ENCODE data around the gene TSNAXIP1.
"Not testable (repeated sequence)": the region's sequence is repeated elsewhere in the genome, so short reads cannot be mapped to it uniquely, and the experiment has no call there.

Gene TSNAXIP1

GRCh38 chr16:67786491-67786890, 20.2 kb upstream of the TSNAXIP1 start:
- no peak for DNase-seq

- no peak for DNase-seq
These were observed 16.6 kb upstream of the TSNAXIP1 start for GRCh38 chr16:67790071-67790470.

DNA sequence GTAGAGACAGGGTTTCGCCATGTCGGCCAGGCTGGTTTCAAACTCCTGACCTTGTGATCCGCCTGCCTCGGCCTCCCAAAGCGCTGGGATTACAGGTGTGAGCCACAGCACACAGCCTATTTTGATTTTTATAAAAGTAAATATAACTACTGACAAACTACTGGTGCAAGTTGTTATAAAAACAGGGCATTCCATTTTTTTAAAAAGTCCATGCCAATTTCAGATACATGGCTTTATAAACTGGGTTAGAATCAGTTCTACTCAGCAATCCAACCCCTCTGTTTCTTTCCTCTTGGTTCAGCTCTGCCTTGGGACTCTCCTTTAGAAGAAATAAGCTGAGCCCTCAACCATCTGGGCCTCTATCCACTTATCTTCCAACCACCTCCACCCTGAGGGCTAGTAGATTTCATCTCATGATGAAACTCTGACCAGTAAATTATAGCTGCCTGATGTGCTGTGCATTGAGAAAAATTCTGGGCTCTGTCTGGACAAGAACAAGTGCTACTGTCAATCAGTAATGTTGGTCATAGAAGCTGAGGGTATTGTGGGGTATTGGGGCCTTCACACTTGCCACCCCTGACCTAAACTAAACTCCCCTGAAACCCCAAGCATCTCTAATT, 10.5 kb upstream of the TSNAXIP1 start:
- no peak for DNase-seq

DNA sequence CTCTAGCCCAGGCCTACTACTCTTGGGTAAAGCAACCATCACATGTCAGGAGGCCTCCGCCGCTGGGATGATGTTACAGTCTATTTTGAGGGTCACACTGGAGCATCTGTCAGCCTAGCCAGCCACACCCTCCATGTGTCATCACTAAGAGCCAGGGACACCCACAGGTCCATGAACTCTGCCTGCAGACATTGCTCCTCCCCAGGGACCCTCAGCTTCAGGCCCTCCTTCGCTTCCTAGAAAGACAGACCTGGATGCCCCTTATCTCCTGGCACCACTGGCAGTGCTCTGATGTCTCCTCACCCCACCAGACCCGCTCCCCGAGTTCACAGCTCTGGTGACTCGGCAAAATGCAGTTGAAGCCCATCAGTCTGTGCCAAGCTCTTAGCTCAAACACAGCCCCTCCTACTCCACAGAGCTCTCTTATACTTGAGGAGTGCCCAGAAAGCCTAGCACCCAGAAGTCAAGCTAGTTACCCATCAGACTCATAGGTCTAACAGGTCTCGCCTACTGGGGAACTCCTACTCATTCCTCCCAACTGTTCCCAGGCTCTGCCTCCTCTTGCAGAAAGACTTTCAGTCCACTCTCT, 6.3 kb upstream of the TSNAXIP1 start:
- DNase-seq, result no peak

DNA sequence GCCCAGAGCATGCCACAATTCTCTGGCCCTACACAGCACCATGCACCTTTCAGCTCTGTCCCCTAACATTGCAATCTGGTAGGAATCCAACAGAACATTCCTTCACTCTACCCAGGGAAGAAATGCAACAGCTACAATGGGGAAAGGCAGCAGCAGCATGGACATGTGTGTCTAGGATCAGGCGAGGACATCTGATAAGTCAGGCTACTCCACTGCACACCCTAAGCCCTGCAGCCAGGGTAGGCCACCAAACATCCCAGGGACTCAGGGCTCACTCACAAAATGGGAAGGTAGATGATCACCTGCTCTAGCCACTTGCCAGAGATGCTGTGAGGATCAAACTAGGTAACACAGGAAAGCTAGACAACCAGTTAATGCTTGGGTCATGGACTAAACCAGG, 5.4 kb upstream of the TSNAXIP1 start:
- DNase-seq, result no peak

- DNase-seq, result no peak
These were observed 4.8 kb upstream of the TSNAXIP1 start for GRCh38 chr16:67801883-67802282.

DNA sequence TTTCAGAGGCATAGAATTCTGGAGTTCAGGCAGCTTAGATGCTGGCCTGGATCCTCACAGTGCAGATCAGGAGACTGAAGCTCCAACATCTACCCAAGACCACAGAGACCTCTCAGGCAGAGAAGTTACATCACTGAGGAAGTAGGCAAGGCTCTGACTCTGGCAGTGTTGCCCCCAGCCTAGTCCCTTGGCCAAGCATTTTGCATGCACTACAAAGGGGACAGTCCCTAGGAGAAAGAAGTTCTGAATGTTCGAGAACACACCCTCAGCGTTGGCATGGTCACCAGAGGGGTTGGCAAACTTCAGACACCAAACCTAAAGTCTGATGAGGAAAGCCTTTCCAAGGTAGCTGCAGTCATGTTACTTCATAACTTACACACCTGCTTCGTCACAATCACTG, 2.8 kb upstream of the TSNAXIP1 start:
- DNase-seq, result no peak

DNA sequence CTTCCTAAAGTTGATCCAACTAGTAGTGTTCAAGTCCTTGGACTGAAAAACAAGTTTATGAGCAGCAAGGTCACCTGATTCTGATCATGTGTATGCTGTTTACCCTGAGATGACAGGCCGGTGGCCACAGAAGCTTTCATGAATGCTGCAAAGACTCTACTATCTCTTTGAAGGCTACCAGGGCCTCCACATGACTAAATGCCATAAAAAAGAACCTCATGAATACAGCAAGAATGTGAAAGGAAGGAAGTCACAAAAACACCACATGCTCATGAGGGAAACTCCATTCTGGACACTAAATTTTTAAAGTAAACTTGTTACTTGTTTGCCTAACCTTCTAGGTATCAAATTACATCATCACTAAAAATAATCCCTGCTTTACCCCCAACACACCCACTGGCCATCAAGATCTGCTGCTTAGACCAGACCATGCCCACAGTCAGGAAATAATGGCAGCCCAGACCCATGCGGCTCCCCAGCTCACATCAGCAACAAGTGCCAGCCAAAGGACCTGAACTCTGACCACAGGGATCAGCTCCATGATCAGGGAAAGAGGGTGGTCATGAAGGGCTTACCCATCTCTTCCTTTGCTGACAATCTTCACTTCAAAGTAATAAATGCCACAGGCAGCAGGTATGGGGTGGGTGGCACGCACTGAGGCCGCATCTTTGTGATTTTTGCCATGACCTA, 1.7 kb upstream of the TSNAXIP1 start:
- no peak for DNase-seq

- DNase-seq, result no peak
These were observed 816 bp upstream of the TSNAXIP1 start for GRCh38 chr16:67805718-67806427.

GRCh38 chr16:67807148-67807682, 526 bp downstream of the TSNAXIP1 start:
- no peak for DNase-seq

DNA sequence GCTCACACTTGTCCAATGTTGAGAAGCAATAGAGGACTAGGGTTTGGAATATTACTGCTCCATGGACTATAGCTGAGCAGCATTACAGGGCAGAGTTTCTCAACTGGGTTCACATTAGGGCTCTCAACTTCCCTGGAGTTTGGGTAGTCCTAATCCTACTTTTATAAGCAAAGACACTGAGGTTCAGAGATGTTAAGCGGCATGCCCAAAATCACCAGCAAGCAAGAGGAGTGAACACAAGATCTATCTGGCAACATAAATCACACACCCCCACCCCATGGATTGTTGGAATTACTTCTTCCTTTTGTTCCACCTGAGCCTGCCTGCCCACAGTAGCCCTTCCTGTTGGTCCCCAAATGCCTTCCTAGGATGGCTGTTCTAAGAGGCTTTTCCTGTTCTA, 5.2 kb downstream of the TSNAXIP1 start:
- DNase-seq, result no peak

DNA sequence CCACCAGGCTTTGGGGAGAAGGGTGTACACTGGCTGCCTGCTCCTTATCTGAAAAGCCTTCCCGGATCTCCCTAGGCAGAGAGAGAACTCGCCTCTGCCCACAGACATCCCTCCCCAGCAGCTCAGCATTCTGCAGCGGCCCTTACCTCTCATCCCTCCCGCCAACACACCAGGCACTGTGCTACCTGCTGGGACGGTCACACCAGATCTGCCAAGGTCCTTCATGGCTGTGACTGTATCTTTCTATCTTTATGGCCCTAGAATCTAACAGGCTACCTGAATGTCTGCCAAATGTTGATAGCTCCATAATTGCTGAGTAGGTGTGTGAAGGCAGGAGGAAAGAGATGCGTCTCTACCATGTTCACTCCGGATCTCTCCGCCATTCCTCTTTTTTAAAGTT, 7.9 kb downstream of the TSNAXIP1 start:
- DNase-seq, result peak; percentile 21

DNA sequence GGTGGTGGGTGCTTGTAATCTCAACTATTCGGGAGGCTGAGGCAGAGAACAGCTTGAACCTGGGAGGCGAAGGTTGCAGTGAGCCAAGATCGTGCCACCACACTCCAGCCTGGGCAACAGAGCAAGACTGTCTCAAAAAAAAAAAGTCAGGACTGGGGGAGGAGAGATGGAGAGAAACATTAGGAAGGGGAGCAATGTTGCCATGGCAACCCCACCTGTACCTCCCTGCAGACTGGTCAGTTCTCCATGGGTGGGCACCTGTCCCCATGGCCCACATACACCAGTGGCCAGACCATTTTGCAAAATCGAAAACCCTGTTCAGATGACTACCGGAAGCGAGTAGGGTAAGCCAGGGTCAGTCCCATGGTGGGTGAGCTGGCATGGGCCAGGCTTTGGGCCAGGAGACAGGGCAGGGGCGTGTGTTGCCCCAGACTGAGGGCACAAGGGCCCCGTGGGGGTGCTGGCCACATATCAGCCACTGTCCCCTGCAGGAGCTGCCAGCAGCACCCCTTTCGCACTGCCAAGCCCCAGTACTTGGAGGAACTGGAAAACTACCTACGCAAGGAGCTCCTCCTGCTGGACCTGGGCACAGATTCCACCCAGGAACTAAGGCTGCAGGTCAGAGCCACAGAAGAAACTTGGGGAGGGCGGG, 14.0 kb downstream of the TSNAXIP1 start:
- no peak for DNase-seq

GRCh38 chr16:67822511-67822910, 15.8 kb downstream of the TSNAXIP1 start:
- no peak for DNase-seq

DNA sequence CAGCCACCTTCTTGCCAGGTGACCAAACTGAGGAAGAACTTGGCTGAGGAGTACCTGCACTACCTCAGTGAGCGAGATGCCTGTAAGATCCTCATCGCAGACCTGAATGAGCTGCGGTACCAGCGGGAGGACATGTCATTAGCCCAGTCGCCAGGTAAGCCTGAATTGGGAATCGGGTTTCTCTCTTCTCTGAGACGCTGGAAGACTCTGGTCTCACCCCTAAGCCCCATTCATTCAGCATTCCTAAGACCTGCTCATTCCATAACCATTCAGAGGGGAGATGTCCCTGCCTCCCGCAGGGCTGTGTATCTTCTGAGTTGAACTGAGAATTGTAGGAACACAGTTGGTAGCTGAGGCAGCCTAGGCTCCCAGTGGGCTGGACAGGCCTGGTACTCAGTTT, 18.4 kb downstream of the TSNAXIP1 start:
- DNase-seq, result no peak

DNA sequence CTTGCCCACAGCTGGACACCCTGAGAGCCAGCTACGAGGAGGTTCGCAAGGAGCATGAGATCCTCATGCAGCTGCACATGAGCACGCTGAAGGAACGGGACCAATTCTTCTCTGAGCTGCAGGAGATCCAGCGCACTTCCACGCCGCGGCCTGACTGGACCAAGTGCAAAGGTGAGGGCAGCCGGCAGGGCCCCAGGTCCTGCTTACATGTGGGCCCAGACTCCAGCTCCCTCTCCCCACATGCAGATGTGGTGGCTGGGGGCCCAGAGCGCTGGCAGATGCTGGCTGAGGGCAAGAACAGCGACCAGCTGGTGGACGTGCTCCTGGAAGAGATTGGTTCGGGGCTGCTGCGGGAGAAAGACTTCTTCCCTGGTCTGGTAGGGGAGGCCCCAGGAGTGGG, 19.2 kb downstream of the TSNAXIP1 start:
- no peak for DNase-seq

- DNase-seq, result no peak
These were observed 22.0 kb downstream of the TSNAXIP1 start for GRCh38 chr16:67828651-67829050.

DNA sequence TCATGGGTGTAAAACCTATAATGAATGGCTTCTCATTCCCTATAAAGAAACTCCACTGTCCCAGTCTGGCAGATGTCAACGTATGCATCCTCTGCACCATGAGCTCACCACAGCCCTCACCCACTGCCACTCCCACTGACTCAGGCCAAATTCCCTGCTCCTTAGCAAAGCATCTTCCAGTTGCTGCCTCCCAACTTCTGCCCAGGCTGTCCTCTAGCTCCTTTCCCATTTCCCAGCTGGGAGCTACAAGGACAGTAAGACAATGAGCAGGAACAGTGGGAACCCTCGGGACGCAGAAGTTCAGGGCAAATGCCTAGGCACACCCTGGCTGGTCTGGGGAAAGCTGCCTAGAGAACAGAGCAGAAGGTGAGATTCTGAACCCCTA, 26.3 kb downstream of the TSNAXIP1 start:
- no peak for DNase-seq

- DNase-seq, result peak; percentile 78
These were observed 26.9 kb downstream of the TSNAXIP1 start for GRCh38 chr16:67833415-67834241.

GRCh38 chr16:67834242-67834614, 27.5 kb downstream of the TSNAXIP1 start:
- DNase-seq, result no peak

DNA sequence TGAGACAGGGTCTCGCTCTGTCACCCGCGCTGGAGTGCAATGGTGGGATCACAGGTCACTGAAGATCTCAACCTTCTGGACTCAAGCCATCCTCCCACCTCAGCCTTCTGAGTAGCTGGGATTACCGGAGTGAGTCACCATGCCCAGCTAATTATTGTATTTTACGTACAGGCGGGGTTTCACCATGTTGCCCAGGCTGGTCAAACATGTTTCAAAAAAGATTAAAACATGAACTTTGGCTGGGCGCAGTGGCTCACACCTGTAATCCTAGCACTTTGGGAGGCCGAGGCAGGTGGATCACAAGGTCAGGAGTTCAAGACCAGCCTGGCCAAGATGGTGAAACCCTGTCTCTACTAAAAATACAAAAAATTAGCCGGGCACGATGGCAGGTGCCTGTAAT, 30.5 kb downstream of the TSNAXIP1 start:
- DNase-seq, result not testable (repeated sequence)

DNA sequence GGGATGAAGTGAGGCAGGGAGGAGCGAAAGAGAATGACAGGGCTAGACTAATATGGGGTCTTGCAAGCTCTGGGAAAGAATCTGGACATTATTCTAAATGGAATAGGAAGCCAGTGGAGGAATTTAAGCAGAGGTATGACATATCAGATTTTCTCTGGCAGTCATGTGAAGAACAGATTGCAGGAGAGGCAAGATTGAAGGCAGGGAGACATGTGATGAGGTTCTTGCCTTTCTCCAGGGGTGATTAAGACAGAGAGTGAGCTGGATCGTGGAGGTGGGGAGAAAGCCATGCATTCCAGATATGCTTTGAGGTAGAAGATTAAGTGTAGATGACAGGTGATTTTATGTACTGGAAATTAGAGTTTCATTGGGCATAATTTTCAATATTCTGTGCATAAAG, 31.1 kb downstream of the TSNAXIP1 start:
- DNase-seq, result no peak
